ENCODE results near the gene IRX3. TPM values are rescaled to one million over a fixed set of nuclear protein-coding genes. Genes with fewer than 3 reads are reported as not detected.

IRX3 gene
- total and polyA plus RNA-seq, 10 of the 15 experiments (the other 5 are each of a cell fraction or from before 2014, with no cell fraction given) = 0.05 TPM; not detected in 9

DNA sequence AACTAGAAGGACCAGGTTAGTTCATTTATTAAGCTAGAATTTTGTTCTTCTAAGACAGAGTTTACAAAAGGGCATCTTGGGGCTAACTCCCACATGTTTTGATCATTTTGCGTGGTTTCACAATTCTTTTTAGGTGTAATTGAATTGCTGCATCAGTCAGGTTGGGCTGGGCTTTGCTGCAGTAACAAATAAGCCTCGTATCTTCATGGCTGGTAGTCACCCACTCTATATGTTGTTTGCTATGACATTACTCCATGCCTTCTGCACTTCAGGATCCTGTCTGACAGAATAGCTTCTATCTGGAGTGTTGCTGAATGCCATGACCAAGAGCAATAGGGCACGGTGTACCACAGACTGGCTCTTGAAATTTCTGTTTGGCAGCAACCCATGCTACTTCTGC, 10.6 kb upstream of the IRX3 start:
- intact Hi-C loops (cut with micrococcal nuclease; ENCODE audit: unreplicated experiment) = no loop called here
- H3K27me3 ChIP-seq (replicated peaks in 1 of 2; ENCODE audit: control insufficient read depth in 2 of 2, insufficient read depth in 2 of 2, low read length in 1 of 2) = no peaks in the 10 kb centered on the region
- 0% methylated on average over 3 of the region's 3 CpGs for WGBS (ENCODE audit: insufficient coverage, insufficient replicate concordance, low lambda C conversion rate, missing lambda C conversion rate)
- H2AFZ ChIP-seq (ENCODE audit: control insufficient read depth, low read depth, low read length) = no peak overlapping the region
- H3K79me2 ChIP-seq (ENCODE audit: control insufficient read depth, insufficient read depth, low read length) = no peaks in the 10 kb centered on the region
- H3K9me3 ChIP-seq (replicated peaks; ENCODE audit: control insufficient read depth, insufficient read depth, low read length) = no peaks in the 10 kb centered on the region; the same call in 2 of the 3 replicates
- H3K4me3 ChIP-seq = no peak overlapping the region
- H3K4me2 ChIP-seq (ENCODE audit: control insufficient read depth, insufficient read depth) = no peak overlapping the region
- H3K4me1 ChIP-seq (ENCODE audit: control insufficient read depth, insufficient read depth, low read length) = no peaks in the 10 kb centered on the region
- DNase-seq (ENCODE audit: low read depth, low spot score) = no peak
- TF ChIP-seq FOS (IDR thresholded peaks at IDR 0.05; ENCODE audit: borderline replicate concordance, extremely low read depth, insufficient read length) (no peak), CBX5 (IDR thresholded peaks at IDR 0.05; ENCODE audit: low read depth) (no peak), SUPT20H (IDR thresholded peaks at IDR 0.05; ENCODE audit: borderline replicate concordance, control insufficient read depth, low read depth, low read length) (no peak), BCL3 (IDR thresholded peaks at IDR 0.05; ENCODE audit: borderline replicate concordance, insufficient read depth, low read depth, low read length, poor library complexity, severe bottlenecking) (no peak), MTA2 (IDR thresholded peaks at IDR 0.05; ENCODE audit: low read depth) (no peak), PML (IDR thresholded peaks at IDR 0.05; ENCODE audit: low read length) (no peak), EGR1 (IDR thresholded peaks at IDR 0.05; ENCODE audit: borderline replicate concordance in 1 of 2, low read depth in 2 of 2, low read length in 2 of 2) (no peak), ZNF274 (IDR thresholded peaks at IDR 0.05; ENCODE audit: insufficient read depth, insufficient read length) (no peak), KLF5 (IDR thresholded peaks at IDR 0.05; ENCODE audit: partially characterized antibody) (no peak), YY1 (IDR thresholded peaks at IDR 0.05; ENCODE audit: low read depth, low read length) (no peak), JUND (IDR thresholded peaks at IDR 0.05; ENCODE audit: low read depth, low read length) (no peak), RAD21 (IDR thresholded peaks at IDR 0.05; ENCODE audit: insufficient read depth, low read depth, low read length) (no peak), GATAD2B (conservative IDR thresholded peaks at IDR 0.05; ENCODE audit: low read depth) (no peak)
- TF ChIP-seq, protein P1, sequence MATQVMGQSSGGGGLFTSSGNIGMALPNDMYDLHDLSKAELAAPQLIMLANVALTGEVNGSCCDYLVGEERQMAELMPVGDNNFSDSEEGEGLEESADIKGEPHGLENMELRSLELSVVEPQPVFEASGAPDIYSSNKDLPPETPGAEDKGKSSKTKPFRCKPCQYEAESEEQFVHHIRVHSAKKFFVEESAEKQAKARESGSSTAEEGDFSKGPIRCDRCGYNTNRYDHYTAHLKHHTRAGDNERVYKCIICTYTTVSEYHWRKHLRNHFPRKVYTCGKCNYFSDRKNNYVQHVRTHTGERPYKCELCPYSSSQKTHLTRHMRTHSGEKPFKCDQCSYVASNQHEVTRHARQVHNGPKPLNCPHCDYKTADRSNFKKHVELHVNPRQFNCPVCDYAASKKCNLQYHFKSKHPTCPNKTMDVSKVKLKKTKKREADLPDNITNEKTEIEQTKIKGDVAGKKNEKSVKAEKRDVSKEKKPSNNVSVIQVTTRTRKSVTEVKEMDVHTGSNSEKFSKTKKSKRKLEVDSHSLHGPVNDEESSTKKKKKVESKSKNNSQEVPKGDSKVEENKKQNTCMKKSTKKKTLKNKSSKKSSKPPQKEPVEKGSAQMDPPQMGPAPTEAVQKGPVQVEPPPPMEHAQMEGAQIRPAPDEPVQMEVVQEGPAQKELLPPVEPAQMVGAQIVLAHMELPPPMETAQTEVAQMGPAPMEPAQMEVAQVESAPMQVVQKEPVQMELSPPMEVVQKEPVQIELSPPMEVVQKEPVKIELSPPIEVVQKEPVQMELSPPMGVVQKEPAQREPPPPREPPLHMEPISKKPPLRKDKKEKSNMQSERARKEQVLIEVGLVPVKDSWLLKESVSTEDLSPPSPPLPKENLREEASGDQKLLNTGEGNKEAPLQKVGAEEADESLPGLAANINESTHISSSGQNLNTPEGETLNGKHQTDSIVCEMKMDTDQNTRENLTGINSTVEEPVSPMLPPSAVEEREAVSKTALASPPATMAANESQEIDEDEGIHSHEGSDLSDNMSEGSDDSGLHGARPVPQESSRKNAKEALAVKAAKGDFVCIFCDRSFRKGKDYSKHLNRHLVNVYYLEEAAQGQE (IDR thresholded peaks at IDR 0.05; ENCODE audit: low read depth, low read length) = no peak
- no peaks in the 10 kb centered on the region for H4K20me1 ChIP-seq (ENCODE audit: control insufficient read depth, insufficient read depth)
- in situ Hi-C loops (cut with MboI) = no loop called here
- ChIA-PET CTCF (no interaction called here), SMC1A (ENCODE audit: uncharacterized antibody, unreplicated experiment) (no interaction called here), RAD21 (ENCODE audit: unreplicated experiment) (no interaction called here), POLR2A (no interaction called here)
- BruUV-seq (replicated peaks) = no TSS peak
- no peak for FAIRE-seq
- no peak overlapping the region for H3K9ac ChIP-seq (ENCODE audit: control insufficient read depth, insufficient read depth, low read length)
- ATAC-seq = no peak
- H3K36me3 ChIP-seq (ENCODE audit: control insufficient read depth in 2 of 2, insufficient read depth in 2 of 2, low read length in 1 of 2) = no peaks in the 10 kb centered on the region
- no peak overlapping the region for H3K27ac ChIP-seq (ENCODE audit: control insufficient read depth, insufficient read depth)

Data from GM12878 (cell line).